Fibroblast of mammary gland (primary cell): Measurements from ENCODE around the gene CAND2.

Experiments
- DNase-seq: peaks from one replicate; pipeline ENCODE4 v3.0.0-alpha.2; 2010; ENCODE audit warnings: low read depth
- H3K4me3 ChIP-seq: 2 replicates; pipeline ENCODE4 v1.5.1; 2011; ENCODE audit warnings: low read depth, mild to moderate bottlenecking, low read length, moderate library complexity; ENCODE audit not compliant: control insufficient read depth
- CTCF ChIP-seq: conservative IDR thresholded peaks from 2 replicates; pipeline ENCODE4 v1.5.1; 2011; ENCODE audit warnings: low read depth, low read length, inconsistent platforms; ENCODE audit not compliant: control insufficient read depth, insufficient read depth

CAND2 gene

GRCh38 chr3:12758025-12758781 lies 38.3 kb upstream of the CAND2 start:
- H3K4me3 ChIP-seq, result no peak overlapping the region
- no peak for TF ChIP-seq CTCF
- peak; percentile 59 for DNase-seq

DNA sequence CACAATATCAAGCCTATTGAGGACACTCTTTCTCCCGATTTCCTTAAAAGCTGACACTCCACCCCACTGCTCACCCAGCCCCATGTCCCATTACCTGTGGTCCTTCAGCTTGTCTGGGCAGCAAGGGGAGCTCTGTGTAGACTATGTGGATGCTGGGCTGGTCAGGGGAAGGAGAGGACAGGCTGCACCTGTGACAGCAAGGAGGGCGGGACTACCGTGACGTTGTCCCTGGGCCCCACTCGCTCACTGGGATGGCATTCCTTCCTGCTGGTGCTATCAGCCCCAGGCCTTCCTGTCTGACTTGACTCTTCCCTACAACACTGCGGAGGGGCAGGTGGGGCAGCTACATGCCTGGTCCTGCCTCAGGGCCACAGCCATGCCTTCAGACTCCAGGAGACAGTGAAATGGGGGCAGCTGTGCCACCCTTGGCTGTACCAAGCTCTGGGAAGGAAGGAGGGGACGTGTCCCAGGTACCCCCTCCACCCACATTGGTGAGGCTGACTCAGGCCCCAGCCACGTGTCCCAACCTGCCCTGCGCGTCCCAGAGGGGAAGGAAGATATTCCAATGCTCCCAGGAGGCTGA lies 37.3 kb upstream of the CAND2 start, which contains the start of gene TMEM40:
Gene TMEM40, minus strand, starts transcription at position 163 of the 583 bp plus-strand sequence. CDS start 9,427 bp downstream, outside the sequence.
- TF ChIP-seq CTCF, result no peak
- no peak for DNase-seq
- no peak within 1 kb of the TSS for H3K4me3 ChIP-seq

- H3K4me3 ChIP-seq, result no peak overlapping the region
- no peak for TF ChIP-seq CTCF
Measured at GRCh38 chr3:12759693-12760565, 36.6 kb upstream of the CAND2 start.

GRCh38 chr3:12764171-12764776 lies 32.2 kb upstream of the CAND2 start:
- DNase-seq, result no peak
- no peak for TF ChIP-seq CTCF
- H3K4me3 ChIP-seq, result no peak overlapping the region

More at GRCh38 chr3:12759693-12760565, 36.6 kb upstream of the CAND2 start:
- no peak for DNase-seq

DNA sequence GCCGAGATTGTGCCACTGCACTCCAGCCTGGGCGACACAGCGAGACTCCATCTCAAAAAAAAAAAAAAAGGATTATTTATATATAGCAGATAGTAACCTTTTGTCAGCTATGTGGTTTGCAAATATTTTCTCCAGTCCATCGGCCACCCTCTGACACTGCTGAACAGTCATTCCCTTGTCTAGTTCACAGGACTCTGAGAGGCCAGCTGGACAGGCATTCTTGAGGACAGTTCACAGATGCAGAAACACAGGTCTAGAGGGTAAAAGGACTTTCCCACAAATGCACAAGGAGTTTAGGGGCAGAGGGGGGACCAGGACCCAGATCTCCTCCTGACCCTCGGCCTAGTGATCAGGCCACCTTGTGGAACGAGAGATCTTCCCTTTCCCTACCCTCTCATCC lies 29.9 kb upstream of the CAND2 start:
- no peak for TF ChIP-seq CTCF
- no peak overlapping the region for H3K4me3 ChIP-seq
- DNase-seq, result no peak
